IMR-90 (cell line): ENCODE data around the gene PDZD8. TPM values are rescaled to one million over a fixed set of nuclear protein-coding genes. Genes with fewer than 3 reads are reported as not detected.

Experiments
- ATAC-seq: fragments of 200-7000 bp; cut with Tn5 transposase; 2 replicates; pipeline ENCODE4 v1.9.1; 2020; ENCODE audit warnings: low read depth, mild to moderate bottlenecking, moderate library complexity
- BruUV-seq: library from RNA; stranded (reverse); fragments of 400-500 nt; replicated peaks from 2 replicates; lab custom pipeline; 2021; lab: Mats Ljungman, UMichigan
- CTCF ChIA-PET: fragments of 300-600 bp; formaldehyde crosslinking; extraction: SDS; loops from one replicate; lab custom pipeline; 2021; ENCODE audit warnings: antibody characterized with exemption; lab: Yijun Ruan, JAX
- POLR2A ChIA-PET: fragments of 300-600 bp; sonication (Branson Sonifier 250); formaldehyde crosslinking; loops from one replicate; lab custom pipeline; 2022; ENCODE audit warnings: antibody characterized with exemption; ENCODE audit not compliant: unreplicated experiment; lab: Charles Lee
- DNase-seq: peaks from one replicate; pipeline ENCODE4 v3.0.0; 2013
- H2AFZ ChIP-seq: replicated peaks from 2 replicates; pipeline ENCODE3; 2013; ENCODE audit warnings: low read length, mild to moderate bottlenecking; ENCODE audit not compliant: poor library complexity
- H2AK5ac ChIP-seq: 2 replicates; pipeline ENCODE4 v1.6.1; 2013; ENCODE audit warnings: low read depth, low read length, inconsistent platforms
- H2AK9ac ChIP-seq: replicated peaks from 2 replicates; pipeline ENCODE3; 2013; ENCODE audit warnings: mild to moderate bottlenecking, low read depth, low read length, moderate library complexity; ENCODE audit not compliant: poor library complexity
- H2BK120ac ChIP-seq: 2 replicates; pipeline ENCODE4 v1.6.1; 2013; ENCODE audit warnings: low read depth, low read length, inconsistent platforms
- H2BK15ac ChIP-seq: 3 replicates; pipeline ENCODE4 v1.6.1; 2013; ENCODE audit warnings: low read depth, low read length, inconsistent platforms
- H2BK20ac ChIP-seq: 2 replicates; pipeline ENCODE4 v1.6.1; 2013; ENCODE audit warnings: low read depth, mild to moderate bottlenecking, inconsistent platforms, low read length, moderate library complexity
- H2BK5ac ChIP-seq: 2 replicates; pipeline ENCODE4 v1.6.1; 2013; ENCODE audit warnings: mild to moderate bottlenecking, low read depth, low read length, inconsistent platforms; ENCODE audit not compliant: poor library complexity, severe bottlenecking
- H3K14ac ChIP-seq: replicated peaks from 2 replicates; pipeline ENCODE4 v1.6.1; 2013; ENCODE audit warnings: low read depth, low read length, inconsistent platforms
- H3K18ac ChIP-seq: 2 replicates; pipeline ENCODE4 v1.6.1; 2013; ENCODE audit warnings: low read depth, low read length, control low read depth
- H3K23ac ChIP-seq: 2 replicates; pipeline ENCODE4 v1.6.1; 2013; ENCODE audit warnings: low read depth, low read length, inconsistent platforms
- H3K27ac ChIP-seq: 2 replicates; pipeline ENCODE4 v1.5.1; 2013; ENCODE audit warnings: mild to moderate bottlenecking, control low read depth, low read length; ENCODE audit not compliant: insufficient read depth
- H3K27me3 ChIP-seq: 2 replicates; pipeline ENCODE4 v1.6.1; 2013; ENCODE audit warnings: low read length; ENCODE audit not compliant: control insufficient read depth, insufficient read depth
- H3K36me3 ChIP-seq: 2 replicates; pipeline ENCODE4 v1.6.1; 2013; ENCODE audit warnings: low read length, mixed read lengths; ENCODE audit not compliant: control insufficient read depth, insufficient read depth
- H3K4ac ChIP-seq: 2 replicates; pipeline ENCODE4 v1.6.1; 2013; ENCODE audit warnings: low read depth, low read length, inconsistent platforms
- H3K4me1 ChIP-seq: 2 replicates; pipeline ENCODE4 v1.6.1; 2013; ENCODE audit warnings: low read length, mixed read lengths; ENCODE audit not compliant: control insufficient read depth, insufficient read depth
- H3K4me2 ChIP-seq: 2 replicates; pipeline ENCODE4 v1.6.1; 2013; ENCODE audit warnings: low read depth, mild to moderate bottlenecking, control low read depth, low read length, moderate library complexity
- H3K4me3 ChIP-seq: 2 replicates; pipeline ENCODE4 v1.5.1; 2013; ENCODE audit warnings: low read depth, mild to moderate bottlenecking, control low read depth, low read length, moderate library complexity; ENCODE audit not compliant: insufficient read depth
- H3K56ac ChIP-seq: 2 replicates; pipeline ENCODE4 v1.6.1; 2013; ENCODE audit warnings: low read length, inconsistent platforms; ENCODE audit not compliant: insufficient read depth; ENCODE audit errors: extremely low read depth
- H3K79me1 ChIP-seq, 2 experiments: 2 replicates each; pipeline ENCODE4 v1.6.1; 2013; ENCODE audit warnings: low read length in 2 of 2, inconsistent platforms in 1 of 2, low read depth in 1 of 2
- H3K9ac ChIP-seq: 2 replicates; pipeline ENCODE4 v1.6.1; 2013; ENCODE audit warnings: low read depth, low read length, control low read depth
- H3K9me1 ChIP-seq: 2 replicates; pipeline ENCODE4 v1.6.1; 2013; ENCODE audit warnings: low read length, inconsistent platforms; ENCODE audit not compliant: insufficient read depth
- H3K9me3 ChIP-seq: 2 replicates; pipeline ENCODE4 v1.6.1; 2013; ENCODE audit warnings: low read length; ENCODE audit not compliant: control insufficient read depth, insufficient read depth
- H4K20me1 ChIP-seq: 2 replicates; pipeline ENCODE4 v1.6.1; 2013; ENCODE audit warnings: low read length, inconsistent platforms; ENCODE audit not compliant: insufficient read depth
- H4K5ac ChIP-seq: 2 replicates; pipeline ENCODE4 v1.6.1; 2013; ENCODE audit warnings: mild to moderate bottlenecking, low read depth, low read length, control low read depth
- H4K8ac ChIP-seq, 2 experiments: 2 replicates each; pipeline ENCODE4 v1.6.1; 2013; ENCODE audit warnings: low read depth in 2 of 2, low read length in 2 of 2, control low read depth in 1 of 2, inconsistent platforms in 1 of 2
- H4K91ac ChIP-seq: 2 replicates; pipeline ENCODE4 v1.6.1; 2013; ENCODE audit warnings: low read depth, low read length, inconsistent platforms; ENCODE audit not compliant: insufficient read depth
- BHLHE40 ChIP-seq: fragments of 150-350 bp; IDR thresholded peaks from 2 replicates; pipeline ENCODE4 v1.6.1; 2016; ENCODE audit warnings: mild to moderate bottlenecking, low read depth, low read length
- CEBPB ChIP-seq: IDR thresholded peaks from 2 replicates; pipeline ENCODE4 v1.6.1; 2012; ENCODE audit warnings: low read depth, low read length, improper control_type of control experiment
- CHD1 ChIP-seq: IDR thresholded peaks from 2 replicates; pipeline ENCODE4 v1.6.1; 2012; ENCODE audit warnings: low read depth, low read length, improper control_type of control experiment
- ELK1 ChIP-seq: fragments of 150-350 bp; IDR thresholded peaks from 2 replicates; pipeline ENCODE4 v1.6.1; 2016; ENCODE audit warnings: low read depth, mild to moderate bottlenecking, low read length, moderate library complexity, borderline replicate concordance
- FOS ChIP-seq: fragments of 150-350 bp; IDR thresholded peaks from 2 replicates; pipeline ENCODE4 v1.6.1; 2016; ENCODE audit warnings: low read depth, low read length
- MAFK ChIP-seq: IDR thresholded peaks from 2 replicates; pipeline ENCODE4 v1.6.1; 2012; ENCODE audit warnings: low read depth, low read length, improper control_type of control experiment
- MXI1 ChIP-seq: IDR thresholded peaks from 2 replicates; pipeline ENCODE4 v1.6.1; 2012; ENCODE audit warnings: low read depth, mild to moderate bottlenecking, low read length, moderate library complexity, borderline replicate concordance
- POLR2A ChIP-seq: IDR thresholded peaks from 2 replicates; pipeline ENCODE4 v1.6.1; 2012; ENCODE audit warnings: mild to moderate bottlenecking, low read depth, low read length
- RAD21 ChIP-seq: IDR thresholded peaks from 2 replicates; pipeline ENCODE4 v1.6.1; 2012; ENCODE audit warnings: low read length, improper control_type of control experiment
- RCOR1 ChIP-seq: IDR thresholded peaks from 2 replicates; pipeline ENCODE4 v1.6.1; 2012; ENCODE audit warnings: mild to moderate bottlenecking, low read length, improper control_type of control experiment; ENCODE audit not compliant: insufficient replicate concordance
- RFX5 ChIP-seq: IDR thresholded peaks from 2 replicates; pipeline ENCODE4 v1.8.0; 2012; ENCODE audit warnings: low read depth, mild to moderate bottlenecking, low read length, moderate library complexity
- SMC3 ChIP-seq: fragments of 150-350 bp; IDR thresholded peaks from 2 replicates; pipeline ENCODE4 v1.6.1; 2016; ENCODE audit warnings: low read depth, mild to moderate bottlenecking, antibody characterized with exemption, low read length, moderate library complexity
- WGBS, 2 experiments: methylation state at CpG; one replicate each; pipeline versions ENCODE4 v1.1.5 to v1.1.7; 2013; ENCODE audit warnings: missing lambda C conversion rate in 2 of 2; ENCODE audit not compliant: insufficient read length in 1 of 2; ENCODE audit errors: extremely low coverage in 2 of 2; 5-methylcytosine and 5-hydroxymethylcytosine counted together
- dilution Hi-C: fragments of 300-500 bp; cut with HindIII; formaldehyde crosslinking; loops from one replicate; pipeline ENCODE4 v1.14.3; 2018; ENCODE audit warnings: low sequenced_read_pairs; ENCODE audit not compliant: unreplicated experiment
- in situ Hi-C: fragments of 300-500 bp; cut with MboI; formaldehyde crosslinking; loops from 3 replicates; pipeline ENCODE4 v1.14.3; 2019; ENCODE audit warnings: low sequenced_read_pairs, inconsistent platforms, mixed read lengths
- intact Hi-C: fragments of 100-400 bp; cut with micrococcal nuclease; formaldehyde crosslinking; loops from 2 replicates; pipeline ENCODE4 v1.10.0; 2022
- polyA plus RNA-seq, 3 experiments: library from polyadenylated mRNA; depleted of rRNA; stranded (reverse); fragments of >200 nt; gene quantifications; 2 replicates each; pipeline ENCODE4 v1.2.3, GENCODE V29; 2012; ENCODE audit warnings: low replicate concordance in 1 of 3
- total RNA-seq: library from RNA; depleted of rRNA; stranded (reverse); fragments of >200 nt; gene quantifications from 2 replicates; pipeline ENCODE4 v1.2.3, GENCODE V29; 2012
- TF ChIP-seq, protein P1 (sequence below): fragments of 150-350 bp; IDR thresholded peaks from 2 replicates; pipeline ENCODE4 v1.6.1; 2017; ENCODE audit warnings: mild to moderate bottlenecking, antibody characterized with exemption, low read length, low read depth
- TF ChIP-seq, protein P2 (sequence below): conservative IDR thresholded peaks from 2 replicates; pipeline ENCODE4 v1.5.1; 2012; ENCODE audit warnings: mild to moderate bottlenecking, low read depth, low read length, improper control_type of control experiment

The PDZD8 gene
- total and polyA plus RNA-seq, 2 of the 4 experiments (the other 2 are of a cell fraction), result 11.3 to 20.4 TPM

DNA sequence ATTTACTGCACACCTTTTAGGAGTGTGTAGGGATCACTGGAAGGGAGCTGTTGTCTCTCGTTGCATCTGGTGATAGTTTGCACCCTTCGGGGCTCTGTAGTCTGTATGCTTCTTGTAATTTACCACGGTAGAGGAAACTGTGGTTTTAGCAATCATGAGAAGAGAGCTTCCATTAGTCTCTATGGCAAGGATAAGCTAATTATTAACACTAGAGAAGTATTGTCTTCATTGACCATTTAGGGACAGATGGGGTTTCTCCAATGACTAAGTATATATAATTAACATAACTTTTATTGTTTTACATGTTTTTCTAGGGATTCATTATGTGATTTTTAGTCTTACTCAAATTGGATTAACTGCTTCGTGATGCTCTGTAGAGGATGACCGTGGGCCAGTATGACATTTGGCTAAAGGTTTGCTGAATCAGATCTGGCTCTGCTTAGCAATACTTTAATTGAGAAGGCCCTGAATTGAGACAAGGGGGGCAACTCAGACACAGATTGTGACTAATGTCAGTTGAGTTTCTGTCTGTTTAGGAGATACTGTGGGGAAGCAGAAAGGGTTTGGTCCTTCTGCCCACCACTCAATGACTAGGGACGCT is 125.6 kb downstream of the PDZD8 start:
- no peak overlapping the region for H3K27ac ChIP-seq
- H2AFZ ChIP-seq, result no peak overlapping the region
- no peak overlapping the region for H3K4me2 ChIP-seq
- no peak overlapping the region for H4K5ac ChIP-seq
- H3K18ac ChIP-seq, result no peak overlapping the region
- H3K23ac ChIP-seq, result no peak overlapping the region
- POLR2A ChIA-PET, result no interaction called here
- ATAC-seq (no peak), DNase-seq (no peak)
- 10% methylated on average over 2 of the region's 6 CpGs; no CpG with 5 or more reads in 1 of the 2 experiments for WGBS, 2 experiments
- no peak overlapping the region for H2BK20ac ChIP-seq
- CTCF ChIA-PET, result interaction anchor here (1.1 kb wide), 1 partner anchor 51 kb away, joined by 3 read pairs; no protein-coding TSS in a partner anchor
- H2AK9ac ChIP-seq, result no peak overlapping the region
- intact Hi-C loops (no loop called here), dilution Hi-C loops (no loop called here), in situ Hi-C loops (no loop called here)
- H4K91ac ChIP-seq, result no peak overlapping the region
- H2BK5ac ChIP-seq, result no peak overlapping the region
- H3K36me3 ChIP-seq, result no peaks in the 10 kb centered on the region
- H3K9me1 ChIP-seq, result no peaks in the 10 kb centered on the region
- H3K9me3 ChIP-seq, result no peaks in the 10 kb centered on the region
- no peaks in the 10 kb centered on the region for H3K79me1 ChIP-seq
- no peak overlapping the region for H3K4ac ChIP-seq
- H3K27me3 ChIP-seq, result peaks cover 6% of the 10 kb centered on the region
- H3K56ac ChIP-seq, result no peak overlapping the region
- H4K20me1 ChIP-seq, result no peaks in the 10 kb centered on the region
- no peaks in the 10 kb centered on the region for H3K4me1 ChIP-seq
- no peak overlapping the region for H3K14ac ChIP-seq
- H3K9ac ChIP-seq, result no peak overlapping the region
- no peak overlapping the region for H2BK120ac ChIP-seq
- BruUV-seq, result no TSS peak
- no peak overlapping the region for H4K8ac ChIP-seq
- no peak overlapping the region for H3K4me3 ChIP-seq
- TF ChIP-seq CEBPB, result no peak
- TF ChIP-seq, protein P1, sequence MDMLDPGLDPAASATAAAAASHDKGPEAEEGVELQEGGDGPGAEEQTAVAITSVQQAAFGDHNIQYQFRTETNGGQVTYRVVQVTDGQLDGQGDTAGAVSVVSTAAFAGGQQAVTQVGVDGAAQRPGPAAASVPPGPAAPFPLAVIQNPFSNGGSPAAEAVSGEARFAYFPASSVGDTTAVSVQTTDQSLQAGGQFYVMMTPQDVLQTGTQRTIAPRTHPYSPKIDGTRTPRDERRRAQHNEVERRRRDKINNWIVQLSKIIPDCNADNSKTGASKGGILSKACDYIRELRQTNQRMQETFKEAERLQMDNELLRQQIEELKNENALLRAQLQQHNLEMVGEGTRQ, result no peak
- TF ChIP-seq RCOR1, result no peak
- no peak for TF ChIP-seq BHLHE40
- no peak for TF ChIP-seq MAFK
- TF ChIP-seq MXI1, result no peak
- TF ChIP-seq ELK1, result no peak
- no peak for TF ChIP-seq SMC3
- no peak for TF ChIP-seq RFX5
- no peak for TF ChIP-seq RAD21
- no peak for TF ChIP-seq POLR2A
- TF ChIP-seq FOS, result no peak
- TF ChIP-seq CHD1, result no peak
- TF ChIP-seq, protein P2, sequence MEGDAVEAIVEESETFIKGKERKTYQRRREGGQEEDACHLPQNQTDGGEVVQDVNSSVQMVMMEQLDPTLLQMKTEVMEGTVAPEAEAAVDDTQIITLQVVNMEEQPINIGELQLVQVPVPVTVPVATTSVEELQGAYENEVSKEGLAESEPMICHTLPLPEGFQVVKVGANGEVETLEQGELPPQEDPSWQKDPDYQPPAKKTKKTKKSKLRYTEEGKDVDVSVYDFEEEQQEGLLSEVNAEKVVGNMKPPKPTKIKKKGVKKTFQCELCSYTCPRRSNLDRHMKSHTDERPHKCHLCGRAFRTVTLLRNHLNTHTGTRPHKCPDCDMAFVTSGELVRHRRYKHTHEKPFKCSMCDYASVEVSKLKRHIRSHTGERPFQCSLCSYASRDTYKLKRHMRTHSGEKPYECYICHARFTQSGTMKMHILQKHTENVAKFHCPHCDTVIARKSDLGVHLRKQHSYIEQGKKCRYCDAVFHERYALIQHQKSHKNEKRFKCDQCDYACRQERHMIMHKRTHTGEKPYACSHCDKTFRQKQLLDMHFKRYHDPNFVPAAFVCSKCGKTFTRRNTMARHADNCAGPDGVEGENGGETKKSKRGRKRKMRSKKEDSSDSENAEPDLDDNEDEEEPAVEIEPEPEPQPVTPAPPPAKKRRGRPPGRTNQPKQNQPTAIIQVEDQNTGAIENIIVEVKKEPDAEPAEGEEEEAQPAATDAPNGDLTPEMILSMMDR, result no peak
- no peak overlapping the region for H2BK15ac ChIP-seq
- H2AK5ac ChIP-seq, result no peak overlapping the region
